HCT116 (cell line): ENCODE results near the gene MAML3. TPM values are rescaled to one million over a fixed set of nuclear protein-coding genes. Genes with fewer than 3 reads are reported as not detected.

ENCODE experiments used
- ATAC-seq: fragments of 200-7000 bp; cut with Tn5 transposase; 2 replicates; pipeline ENCODE4 v1.9.1; 2020; ENCODE audit warnings: mild to moderate bottlenecking, moderate library complexity
- BruUV-seq: library from RNA; stranded (reverse); fragments of 400-500 nt; replicated peaks from 2 replicates; lab custom pipeline; 2021; lab: Mats Ljungman, UMichigan
- CTCF ChIA-PET: fragments of 300-600 bp; sonication (Branson Sonifier 250); formaldehyde crosslinking; loops from one replicate; lab custom pipeline; 2021; ENCODE audit warnings: antibody characterized with exemption; lab: Charles Lee
- POLR2A ChIA-PET: fragments of 300-600, 350-600 bp; sonication (Branson Sonifier 250); formaldehyde crosslinking; loops from one replicate; lab custom pipeline; 2021; ENCODE audit warnings: antibody characterized with exemption; lab: Charles Lee
- RAD21 ChIA-PET, 2 experiments: fragments of 300-600 bp; sonication (Branson Sonifier 250); formaldehyde crosslinking; loops; one replicate each; lab custom pipeline; 2023; ENCODE audit warnings: low total read pairs in 2 of 2; ENCODE audit not compliant: uncharacterized antibody in 2 of 2, unreplicated experiment in 2 of 2, low non-redundant PET in 1 of 2; lab: Charles Lee
- DNase-seq: peaks from one replicate; pipeline ENCODE4 v3.0.0-alpha.2; 2010; ENCODE audit warnings: low read depth, low spot score
- H2AFZ ChIP-seq: fragments of 200-600 bp; shearing (Covaris generic), sonication (generic); 2 replicates; pipeline ENCODE4 v1.6.1; 2017; ENCODE audit warnings: low read depth, mixed run types, mixed read lengths, antibody characterized with exemption, low read length; ENCODE audit not compliant: poor library complexity, severe bottlenecking
- H3K27ac ChIP-seq: 2 replicates; pipeline ENCODE4 v1.5.1; 2012; ENCODE audit warnings: low read depth, low read length
- H3K27me3 ChIP-seq: fragments of 200-600 bp; sonication (generic); 2 replicates; pipeline ENCODE4 v1.6.1; 2016; ENCODE audit warnings: mixed run types, low read length, mixed read lengths; ENCODE audit not compliant: insufficient read depth
- H3K36me3 ChIP-seq, 2 experiments: fragments of 200-500 bp in 1 of 2; fragments of 200-600 bp in 1 of 2; sonication (Bioruptor generic) in 1 of 2; sonication (generic) in 1 of 2; 2 replicates each; pipeline versions ENCODE4 v1.5.1 to v1.6.1; 2014 to 2016; ENCODE audit warnings: low read length in 2 of 2, inconsistent platforms in 1 of 2, mixed read lengths in 1 of 2, mixed run types in 1 of 2; ENCODE audit not compliant: insufficient read depth in 2 of 2, control insufficient read depth in 1 of 2
- H3K4me1 ChIP-seq, 2 experiments: fragments of 200-600 bp in 1 of 2; sonication (generic) in 1 of 2; 2 replicates each; pipeline versions ENCODE4 v1.5.1 to v1.6.1; 2012 to 2017; ENCODE audit warnings: low read length in 2 of 2, inconsistent platforms in 1 of 2, mild to moderate bottlenecking in 1 of 2, mixed read lengths in 1 of 2, mixed run types in 1 of 2, moderate library complexity in 1 of 2; ENCODE audit not compliant: insufficient read depth in 2 of 2, control insufficient read depth in 1 of 2
- H3K4me2 ChIP-seq: fragments of 200-600 bp; sonication (generic); 2 replicates; pipeline ENCODE4 v1.6.1; 2017; ENCODE audit warnings: mixed run types, low read length, mixed read lengths
- H3K4me3 ChIP-seq, 2 experiments: fragments of 200-600 bp in 1 of 2; sonication (generic) in 1 of 2; replicated peaks in 1 of 2; 2 replicates each; pipeline ENCODE4 v1.5.1; 2011 to 2016; ENCODE audit warnings: low read length in 2 of 2, control low read depth in 1 of 2, low read depth in 1 of 2, mild to moderate bottlenecking in 1 of 2, mixed read lengths in 1 of 2, mixed run types in 1 of 2
- H3K79me2 ChIP-seq: fragments of 200-600 bp; sonication (generic); 2 replicates; pipeline ENCODE4 v1.6.1; 2017; ENCODE audit warnings: mild to moderate bottlenecking, mixed run types, low read length, moderate library complexity, mixed read lengths; ENCODE audit not compliant: insufficient read depth
- H3K9ac ChIP-seq: fragments of 200-600 bp; sonication (generic); 2 replicates; pipeline ENCODE4 v1.6.1; 2016; ENCODE audit warnings: low read length, mixed read lengths
- H3K9me2 ChIP-seq: fragments of 200-600 bp; sonication (generic), shearing (Covaris generic); 2 replicates; pipeline ENCODE4 v1.6.1; 2017; ENCODE audit warnings: mixed run types, mild to moderate bottlenecking, moderate library complexity; ENCODE audit not compliant: insufficient read depth
- H3K9me3 ChIP-seq, 2 experiments: fragments of 200-500 bp in 1 of 2; fragments of 200-600 bp in 1 of 2; sonication (Bioruptor generic) in 1 of 2; sonication (generic) in 1 of 2; 2 replicates each; pipeline ENCODE4 v1.6.1; 2014 to 2017; ENCODE audit warnings: low read length in 2 of 2, mixed read lengths in 2 of 2, inconsistent platforms in 1 of 2, low read depth in 1 of 2, mild to moderate bottlenecking in 1 of 2, mixed run types in 1 of 2, moderate library complexity in 1 of 2; ENCODE audit not compliant: control insufficient read depth in 1 of 2, insufficient read depth in 1 of 2
- H4K20me1 ChIP-seq: fragments of 200-600 bp; sonication (generic), shearing (Covaris generic); 2 replicates; pipeline ENCODE4 v1.6.1; 2017; ENCODE audit warnings: mixed run types, mild to moderate bottlenecking, moderate library complexity; ENCODE audit not compliant: insufficient read depth
- EGR1 ChIP-seq: IDR thresholded peaks from 2 replicates; pipeline ENCODE4 v1.6.1; 2012; ENCODE audit warnings: low read depth
- EZH2 ChIP-seq: fragments of 200-600 bp; sonication (generic); IDR thresholded peaks from 2 replicates; pipeline ENCODE4 v1.6.1; 2017; ENCODE audit warnings: antibody characterized with exemption, mixed run types
- EZH2phosphoT487 ChIP-seq: fragments of 200-600 bp; IDR thresholded peaks from 2 replicates; pipeline ENCODE4 v1.6.1; 2018; ENCODE audit warnings: antibody characterized with exemption, borderline replicate concordance
- FOSL1 ChIP-seq: IDR thresholded peaks from 2 replicates; pipeline ENCODE4 v1.6.1; 2012; ENCODE audit warnings: low read depth
- JUND ChIP-seq: IDR thresholded peaks from 2 replicates; pipeline ENCODE4 v1.6.1; 2012
- POLR2A ChIP-seq: IDR thresholded peaks from 2 replicates; pipeline ENCODE4 v1.7.0; 2011; ENCODE audit warnings: borderline replicate concordance; ENCODE audit not compliant: insufficient read depth, insufficient read length; ENCODE audit errors: extremely low read depth
- RAD21 ChIP-seq: IDR thresholded peaks from 2 replicates; pipeline ENCODE4 v1.6.1; 2012; ENCODE audit warnings: low read depth, mild to moderate bottlenecking
- SIN3A ChIP-seq: IDR thresholded peaks from 2 replicates; pipeline ENCODE4 v1.6.1; 2012; ENCODE audit warnings: low read depth
- SP1 ChIP-seq: IDR thresholded peaks from 2 replicates; pipeline ENCODE4 v1.6.1; 2012; ENCODE audit warnings: low read depth
- SRF ChIP-seq: IDR thresholded peaks from 2 replicates; pipeline ENCODE4 v1.6.1; 2012; ENCODE audit warnings: low read depth
- TCF7L2 ChIP-seq: IDR thresholded peaks from 2 replicates; pipeline ENCODE4 v1.7.0; 2011; ENCODE audit warnings: borderline replicate concordance, inconsistent platforms; ENCODE audit not compliant: insufficient read depth, insufficient read length; ENCODE audit errors: extremely low read depth
- ZFX ChIP-seq: fragments of 450-650 bp; IDR thresholded peaks from 2 replicates; pipeline ENCODE4 v1.6.1; 2017
- ZNF274 ChIP-seq: fragments of 200-500 bp; sonication (Bioruptor generic); IDR thresholded peaks from 2 replicates; pipeline ENCODE4 v1.6.1; 2014; ENCODE audit warnings: mild to moderate bottlenecking, low read depth, low read length, inconsistent platforms
- intact Hi-C: fragments of 100-400 bp; cut with micrococcal nuclease; formaldehyde crosslinking; loops from 2 replicates; pipeline ENCODE4 v1.10.0; 2022
- total RNA-seq: library from RNA; stranded (reverse); gene quantifications from one replicate; pipeline ENCODE4 v1.2.1, GENCODE V29; 2021; ENCODE audit not compliant: unreplicated experiment
- TF ChIP-seq, protein P1 (sequence below): IDR thresholded peaks from 2 replicates; pipeline ENCODE4 v1.6.1; 2011; ENCODE audit warnings: mild to moderate bottlenecking, low read length, moderate library complexity; ENCODE audit not compliant: insufficient replicate concordance; ENCODE audit errors: extremely low read depth
- TF ChIP-seq, protein P2 (sequence below): IDR thresholded peaks from 2 replicates; pipeline ENCODE4 v1.6.1; 2012; ENCODE audit warnings: low read depth
- TF ChIP-seq, protein P3 (sequence below), 3 experiments: fragments of 200-600 bp in 1 of 3; sonication (generic) in 1 of 3; IDR thresholded peaks in 2 of 3; conservative IDR thresholded peaks in 1 of 3; 2 replicates each; pipeline ENCODE4 v1.5.1; 2012 to 2017; ENCODE audit warnings: low read depth in 2 of 3, low read length in 2 of 3, antibody characterized with exemption in 1 of 3, borderline replicate concordance in 1 of 3, control low read depth in 1 of 3, mild to moderate bottlenecking in 1 of 3, mixed read lengths in 1 of 3, mixed run types in 1 of 3, moderate library complexity in 1 of 3; ENCODE audit not compliant: insufficient read depth in 1 of 3

MAML3 gene
- total RNA-seq, 1 experiment from 2014 or later: 3.1 TPM

DNA sequence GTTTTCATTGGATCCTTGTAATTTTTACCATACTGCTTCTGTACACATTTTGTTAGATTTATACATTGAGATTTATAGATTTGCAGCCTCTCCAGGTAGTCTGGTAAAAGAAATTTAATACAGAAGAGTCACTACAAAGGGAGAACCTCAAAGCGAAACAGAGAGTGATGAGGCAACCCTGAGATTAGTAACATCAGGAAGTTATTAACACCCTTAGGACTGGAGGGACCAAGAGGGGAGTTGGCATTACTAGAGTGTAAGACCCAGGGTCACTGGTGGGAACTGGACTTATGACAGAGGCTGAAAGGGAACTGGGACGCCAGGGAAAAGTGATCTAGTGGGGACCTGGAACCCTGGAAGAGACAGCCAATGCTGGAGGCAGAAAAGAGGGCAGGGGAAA lies 20.6 kb upstream of the MAML3 start:
- ATAC-seq: no peak
- intact Hi-C loops: no loop called here

More for the DNA sequence above, 20.6 kb upstream of the MAML3 start:
- TF ChIP-seq, protein P1, sequence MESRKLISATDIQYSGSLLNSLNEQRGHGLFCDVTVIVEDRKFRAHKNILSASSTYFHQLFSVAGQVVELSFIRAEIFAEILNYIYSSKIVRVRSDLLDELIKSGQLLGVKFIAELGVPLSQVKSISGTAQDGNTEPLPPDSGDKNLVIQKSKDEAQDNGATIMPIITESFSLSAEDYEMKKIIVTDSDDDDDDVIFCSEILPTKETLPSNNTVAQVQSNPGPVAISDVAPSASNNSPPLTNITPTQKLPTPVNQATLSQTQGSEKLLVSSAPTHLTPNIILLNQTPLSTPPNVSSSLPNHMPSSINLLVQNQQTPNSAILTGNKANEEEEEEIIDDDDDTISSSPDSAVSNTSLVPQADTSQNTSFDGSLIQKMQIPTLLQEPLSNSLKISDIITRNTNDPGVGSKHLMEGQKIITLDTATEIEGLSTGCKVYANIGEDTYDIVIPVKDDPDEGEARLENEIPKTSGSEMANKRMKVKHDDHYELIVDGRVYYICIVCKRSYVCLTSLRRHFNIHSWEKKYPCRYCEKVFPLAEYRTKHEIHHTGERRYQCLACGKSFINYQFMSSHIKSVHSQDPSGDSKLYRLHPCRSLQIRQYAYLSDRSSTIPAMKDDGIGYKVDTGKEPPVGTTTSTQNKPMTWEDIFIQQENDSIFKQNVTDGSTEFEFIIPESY: no peak
- no peak for TF ChIP-seq SP1
- TF ChIP-seq EGR1: no peak
- TF ChIP-seq JUND: no peak
- no peak for TF ChIP-seq EZH2
- TF ChIP-seq RAD21: no peak
- TF ChIP-seq SIN3A: no peak
- TF ChIP-seq SRF: no peak
- TF ChIP-seq TCF7L2: no peak
- TF ChIP-seq EZH2phosphoT487: no peak
- no peak for TF ChIP-seq POLR2A
- TF ChIP-seq FOSL1: no peak
- TF ChIP-seq, protein P2, sequence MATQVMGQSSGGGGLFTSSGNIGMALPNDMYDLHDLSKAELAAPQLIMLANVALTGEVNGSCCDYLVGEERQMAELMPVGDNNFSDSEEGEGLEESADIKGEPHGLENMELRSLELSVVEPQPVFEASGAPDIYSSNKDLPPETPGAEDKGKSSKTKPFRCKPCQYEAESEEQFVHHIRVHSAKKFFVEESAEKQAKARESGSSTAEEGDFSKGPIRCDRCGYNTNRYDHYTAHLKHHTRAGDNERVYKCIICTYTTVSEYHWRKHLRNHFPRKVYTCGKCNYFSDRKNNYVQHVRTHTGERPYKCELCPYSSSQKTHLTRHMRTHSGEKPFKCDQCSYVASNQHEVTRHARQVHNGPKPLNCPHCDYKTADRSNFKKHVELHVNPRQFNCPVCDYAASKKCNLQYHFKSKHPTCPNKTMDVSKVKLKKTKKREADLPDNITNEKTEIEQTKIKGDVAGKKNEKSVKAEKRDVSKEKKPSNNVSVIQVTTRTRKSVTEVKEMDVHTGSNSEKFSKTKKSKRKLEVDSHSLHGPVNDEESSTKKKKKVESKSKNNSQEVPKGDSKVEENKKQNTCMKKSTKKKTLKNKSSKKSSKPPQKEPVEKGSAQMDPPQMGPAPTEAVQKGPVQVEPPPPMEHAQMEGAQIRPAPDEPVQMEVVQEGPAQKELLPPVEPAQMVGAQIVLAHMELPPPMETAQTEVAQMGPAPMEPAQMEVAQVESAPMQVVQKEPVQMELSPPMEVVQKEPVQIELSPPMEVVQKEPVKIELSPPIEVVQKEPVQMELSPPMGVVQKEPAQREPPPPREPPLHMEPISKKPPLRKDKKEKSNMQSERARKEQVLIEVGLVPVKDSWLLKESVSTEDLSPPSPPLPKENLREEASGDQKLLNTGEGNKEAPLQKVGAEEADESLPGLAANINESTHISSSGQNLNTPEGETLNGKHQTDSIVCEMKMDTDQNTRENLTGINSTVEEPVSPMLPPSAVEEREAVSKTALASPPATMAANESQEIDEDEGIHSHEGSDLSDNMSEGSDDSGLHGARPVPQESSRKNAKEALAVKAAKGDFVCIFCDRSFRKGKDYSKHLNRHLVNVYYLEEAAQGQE: no peak
- TF ChIP-seq, protein P3, sequence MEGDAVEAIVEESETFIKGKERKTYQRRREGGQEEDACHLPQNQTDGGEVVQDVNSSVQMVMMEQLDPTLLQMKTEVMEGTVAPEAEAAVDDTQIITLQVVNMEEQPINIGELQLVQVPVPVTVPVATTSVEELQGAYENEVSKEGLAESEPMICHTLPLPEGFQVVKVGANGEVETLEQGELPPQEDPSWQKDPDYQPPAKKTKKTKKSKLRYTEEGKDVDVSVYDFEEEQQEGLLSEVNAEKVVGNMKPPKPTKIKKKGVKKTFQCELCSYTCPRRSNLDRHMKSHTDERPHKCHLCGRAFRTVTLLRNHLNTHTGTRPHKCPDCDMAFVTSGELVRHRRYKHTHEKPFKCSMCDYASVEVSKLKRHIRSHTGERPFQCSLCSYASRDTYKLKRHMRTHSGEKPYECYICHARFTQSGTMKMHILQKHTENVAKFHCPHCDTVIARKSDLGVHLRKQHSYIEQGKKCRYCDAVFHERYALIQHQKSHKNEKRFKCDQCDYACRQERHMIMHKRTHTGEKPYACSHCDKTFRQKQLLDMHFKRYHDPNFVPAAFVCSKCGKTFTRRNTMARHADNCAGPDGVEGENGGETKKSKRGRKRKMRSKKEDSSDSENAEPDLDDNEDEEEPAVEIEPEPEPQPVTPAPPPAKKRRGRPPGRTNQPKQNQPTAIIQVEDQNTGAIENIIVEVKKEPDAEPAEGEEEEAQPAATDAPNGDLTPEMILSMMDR (IDR thresholded peaks at IDR 0.05 in 2 of 3, conservative IDR thresholded peaks at IDR 0.05 in 1 of 3; ENCODE audit: borderline replicate concordance in 1 of 3, insufficient read depth in 1 of 3, low read depth in 2 of 3, low read length in 2 of 3): no peak
- no peak for TF ChIP-seq ZFX
- TF ChIP-seq ZNF274: no peak
- Histone ChIP-seq H3K9ac (no peak overlapping the region), H4K20me1 (no peaks in the 10 kb centered on the region), H3K79me2 (no peaks in the 10 kb centered on the region), H3K36me3 (no peaks in the 10 kb centered on the region), H2AFZ (no peak overlapping the region), H3K4me2 (no peak overlapping the region), H3K9me2 (no peaks in the 10 kb centered on the region; the same call in 1 of the 2 replicates), H3K4me3 (no peak overlapping the region), H3K27ac (no peak overlapping the region), H3K4me1 (peaks cover 0 to 7% of the 10 kb centered on the region in 2 experiments; a peak in 2 of 4 replicates), H3K27me3 (no peaks in the 10 kb centered on the region), H3K9me3 (no peaks in the 10 kb centered on the region)
- ChIA-PET CTCF (no interaction called here), RAD21 (no interaction called here), POLR2A (no interaction called here)
- DNase-seq: no peak
- BruUV-seq: no TSS peak
